NCI-H2107 treated with DMSO at 0.1 percent for 48 hours (cell line): ENCODE data around the gene CDC42BPB.
"Not testable (repeated sequence)": the region's sequence is repeated elsewhere in the genome, so short reads cannot be mapped to it uniquely, and the experiment has no call there.

Experiments used
- DNase-seq: peaks from one replicate; lab custom pipeline; 2025; ENCODE audit not compliant: unreplicated experiment; lab: John Stamatoyannopoulos, UW

CDC42BPB gene

DNA sequence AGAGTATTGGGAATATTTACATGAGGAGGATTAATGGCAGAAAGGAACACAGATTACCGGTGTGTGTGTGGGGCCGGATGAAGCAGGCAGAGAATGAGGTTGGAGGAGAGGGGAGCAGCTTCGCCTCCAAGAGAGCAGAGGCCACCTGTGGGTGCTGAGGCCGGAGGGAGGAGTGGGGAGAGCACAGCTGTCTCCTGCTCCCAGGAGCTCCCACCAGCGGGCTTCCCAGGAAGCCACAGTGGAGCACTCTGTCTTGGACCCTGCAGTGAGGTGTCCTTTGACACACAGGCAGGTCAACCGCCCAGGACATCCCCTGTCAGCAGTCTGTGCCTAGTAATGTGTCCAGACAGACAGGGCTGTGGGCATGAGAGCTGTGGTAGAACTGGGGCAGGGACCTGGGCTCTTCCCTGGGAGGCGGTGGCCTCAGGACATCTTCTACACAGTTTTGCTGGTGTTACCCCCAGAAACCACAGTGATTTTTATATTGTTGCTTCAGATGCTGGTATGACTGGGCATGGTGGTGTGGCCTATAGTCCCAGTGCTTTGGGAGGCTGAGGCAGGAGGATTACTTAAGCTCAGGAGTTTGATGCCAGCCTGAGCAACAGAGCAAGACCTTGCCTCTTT lies 153.3 kb downstream of the CDC42BPB start:
- DNase-seq: no peak

DNA sequence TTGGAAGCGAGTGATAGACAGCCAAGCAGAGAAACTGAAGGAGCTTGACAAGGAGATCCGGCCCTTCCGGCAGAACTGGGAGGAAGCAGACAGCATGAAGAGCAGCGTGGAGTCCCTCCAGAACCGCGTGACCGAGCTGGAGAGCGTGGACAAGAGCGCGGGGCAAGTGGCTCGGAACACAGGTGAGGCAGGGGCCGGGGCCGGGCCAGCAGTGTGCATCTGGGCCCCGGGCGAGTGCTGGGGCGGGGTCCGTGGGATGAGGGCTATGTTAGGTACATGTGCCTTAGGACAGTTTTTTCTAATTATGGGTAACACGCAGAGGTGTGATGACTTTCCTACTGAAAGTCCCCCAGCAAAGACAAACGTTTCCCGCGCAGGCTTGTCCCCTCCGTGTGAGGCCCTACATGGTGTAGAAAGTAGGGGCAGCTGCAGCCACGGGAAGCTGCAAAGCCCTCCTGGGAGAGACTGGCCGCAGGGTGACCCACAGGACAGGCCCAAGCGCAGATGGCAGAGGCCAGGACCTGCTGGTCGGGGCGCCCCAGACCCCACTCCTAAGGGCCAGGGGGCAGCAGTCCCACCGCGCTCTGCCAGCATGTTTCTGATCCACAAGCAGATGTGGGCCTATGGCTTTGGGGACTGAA lies 154.0 kb downstream of the CDC42BPB start:
- no peak for DNase-seq

DNA sequence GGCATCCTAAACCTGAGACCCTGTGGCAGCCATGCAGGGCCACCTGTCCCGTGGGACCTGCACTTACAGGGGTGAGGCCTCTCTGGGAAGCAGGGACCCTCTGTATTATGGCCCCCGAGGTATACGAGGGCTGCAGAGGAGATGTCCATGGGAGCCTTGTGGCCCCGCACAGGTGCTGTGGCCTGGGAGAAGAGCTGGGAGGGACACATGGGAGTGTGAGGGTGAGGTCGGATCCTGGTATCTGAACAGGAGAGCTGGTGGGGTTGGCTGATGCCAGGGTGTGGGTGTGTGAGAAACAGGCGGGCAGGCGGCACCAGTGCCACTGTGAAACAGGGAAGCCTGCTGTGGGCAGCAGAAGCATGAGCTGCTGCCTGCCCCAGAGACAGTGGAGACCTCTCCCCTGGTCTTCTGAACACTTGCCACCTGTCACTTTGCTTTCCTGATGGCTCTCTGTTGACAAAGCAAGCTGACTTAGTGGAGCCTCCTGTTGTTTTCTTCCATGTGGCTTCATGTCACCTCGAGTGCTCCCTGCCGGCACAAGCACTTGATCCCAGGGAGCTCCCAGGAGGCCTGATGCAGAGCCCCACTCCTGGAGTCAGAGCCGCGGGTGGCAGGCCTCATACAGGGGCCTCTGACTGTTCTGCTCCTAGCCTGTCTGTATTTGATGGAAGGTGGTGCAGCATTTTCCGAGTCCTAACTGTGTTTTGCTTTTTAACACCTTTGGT lies 154.7 kb downstream of the CDC42BPB start:
- peak; percentile 78 for DNase-seq

DNA sequence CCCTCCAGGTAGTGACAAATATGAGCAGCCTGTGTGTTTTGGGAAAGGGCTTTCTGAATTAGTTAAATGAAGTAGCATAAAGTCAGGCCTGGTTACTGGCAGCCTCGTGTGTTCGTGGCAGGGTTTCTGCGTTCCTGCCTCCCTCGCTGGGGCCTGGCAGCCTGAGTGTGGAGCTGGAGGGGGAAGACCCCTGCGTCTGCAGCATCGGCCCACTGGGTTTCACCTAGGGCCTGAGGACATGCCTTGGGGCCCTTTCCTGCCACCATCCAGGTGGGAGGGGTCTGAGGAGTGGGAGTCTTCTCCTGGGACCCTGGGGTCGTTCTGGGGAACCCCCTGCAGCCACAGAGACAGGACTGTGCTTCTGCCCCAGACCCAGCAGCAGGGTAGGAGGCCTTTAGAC lies 155.3 kb downstream of the CDC42BPB start:
- no peak for DNase-seq

DNA sequence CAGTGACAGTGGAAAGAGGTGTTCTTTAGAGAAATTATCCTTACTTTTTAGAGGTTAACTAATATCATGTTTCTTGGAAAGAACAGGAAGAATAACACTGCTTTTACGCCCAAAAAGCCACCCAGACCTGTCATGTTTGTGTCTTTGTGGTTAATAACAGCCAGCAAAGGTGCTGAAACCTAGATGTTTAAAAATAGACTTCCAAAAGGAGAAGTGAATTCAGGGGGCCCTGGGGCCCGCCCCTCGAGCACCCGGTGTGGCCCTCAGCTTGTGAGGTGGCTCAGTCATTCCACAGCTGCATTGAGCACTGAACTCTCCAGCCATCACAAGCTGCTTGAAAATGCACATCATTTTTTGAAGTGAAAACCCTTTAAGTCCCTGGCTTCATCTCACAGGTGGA lies 155.7 kb downstream of the CDC42BPB start:
- no peak for DNase-seq

DNA sequence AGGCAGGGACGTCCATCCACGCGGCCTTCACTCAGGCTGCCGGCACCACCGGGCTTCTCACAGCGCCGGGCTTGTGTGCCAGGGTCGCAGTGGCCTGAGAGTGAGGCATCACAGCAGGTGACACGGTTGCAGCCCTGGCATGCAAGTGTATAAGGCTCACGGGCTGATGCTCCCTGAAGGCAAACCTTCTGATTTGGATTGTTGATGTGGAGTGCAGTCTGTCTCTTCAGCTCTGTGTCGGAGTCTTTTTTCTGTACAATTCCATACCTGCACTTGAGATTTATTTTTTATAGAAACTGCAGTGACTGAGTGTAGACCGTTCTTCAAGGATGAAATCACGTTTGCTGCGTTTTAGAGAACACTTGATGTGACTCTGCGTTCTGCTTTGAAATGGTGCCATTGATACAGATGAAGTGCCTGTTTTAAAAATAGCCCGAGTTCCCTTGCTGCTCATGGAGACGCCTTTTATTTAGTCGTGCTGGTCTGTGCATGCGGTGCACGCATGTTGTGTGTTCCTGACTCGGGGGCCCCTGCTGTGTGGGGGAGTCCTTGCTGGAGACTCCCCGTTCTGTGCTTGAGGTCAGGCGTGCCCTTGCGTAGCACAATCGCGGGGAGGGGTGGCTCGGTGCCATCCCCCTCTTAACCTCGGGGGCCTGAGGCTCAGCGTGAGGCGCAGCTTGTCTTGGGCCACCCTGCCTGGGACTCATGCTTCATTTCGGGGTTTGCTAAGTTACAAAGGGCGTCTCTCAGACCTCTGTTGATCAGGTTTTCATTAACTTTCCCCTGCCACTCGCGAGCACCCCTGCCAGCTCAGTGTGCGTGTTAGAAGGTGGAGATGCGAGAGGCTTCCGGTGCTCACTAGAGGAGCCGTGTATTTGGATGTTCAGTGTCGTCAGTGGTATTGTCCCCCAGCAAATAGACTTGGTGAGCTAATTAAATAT lies 156.4 kb downstream of the CDC42BPB start:
- no peak for DNase-seq

DNA sequence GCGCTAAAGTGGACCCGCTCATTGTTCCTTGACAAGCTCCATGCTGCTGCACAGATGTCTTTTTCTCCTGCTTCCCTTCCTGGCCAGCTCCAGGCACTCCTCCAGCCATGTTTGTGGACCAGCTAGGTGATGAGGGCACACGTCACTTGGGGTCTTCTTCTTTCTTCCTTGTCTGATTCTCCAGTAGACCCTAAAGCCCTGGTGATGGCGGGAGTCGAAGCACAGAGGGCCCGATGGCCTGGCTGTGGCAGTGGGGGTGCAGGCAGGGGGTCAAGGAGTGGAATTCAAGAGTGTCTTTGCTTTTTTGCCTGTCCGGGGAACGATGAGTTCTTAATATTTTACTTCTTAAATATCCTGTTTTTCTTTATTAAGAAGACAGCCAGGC lies 157.8 kb downstream of the CDC42BPB start:
- no peak for DNase-seq

DNA sequence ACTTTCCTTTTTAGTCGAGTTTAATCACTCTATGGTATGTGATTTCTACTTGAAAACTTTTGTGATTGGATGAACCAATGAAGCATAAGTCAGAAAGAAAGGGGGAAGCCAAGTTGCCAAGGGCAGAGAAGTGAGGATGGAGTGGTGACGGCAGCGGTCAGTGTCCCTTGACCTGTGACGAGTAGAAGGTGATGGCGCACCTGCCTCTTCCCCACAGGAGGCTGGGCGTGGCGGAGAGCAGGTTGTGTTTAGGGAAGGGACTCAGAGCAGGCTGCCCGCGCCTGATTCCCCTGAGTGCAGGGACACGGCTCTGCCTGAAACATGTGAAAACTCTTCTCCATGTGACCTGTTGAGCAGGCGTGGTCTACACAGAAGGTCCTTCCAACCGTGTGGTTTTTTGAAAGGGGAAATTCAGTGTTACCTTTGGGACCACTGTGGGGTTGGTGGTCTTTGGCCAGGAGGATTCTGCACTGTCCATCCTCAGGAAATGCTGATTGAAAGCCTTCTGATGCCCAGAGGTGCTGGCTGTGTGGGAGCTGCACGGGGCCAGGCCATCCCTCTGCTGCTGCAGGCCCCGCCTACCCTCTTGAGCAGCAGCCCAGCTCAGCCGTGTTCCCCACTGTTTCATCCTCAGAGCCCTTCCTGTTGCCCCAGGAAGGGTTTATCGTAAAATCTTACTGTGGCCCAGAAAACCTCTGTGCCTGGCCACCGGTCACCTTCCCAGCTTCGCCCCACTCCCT lies 158.4 kb downstream of the CDC42BPB start:
- DNase-seq: no peak

DNA sequence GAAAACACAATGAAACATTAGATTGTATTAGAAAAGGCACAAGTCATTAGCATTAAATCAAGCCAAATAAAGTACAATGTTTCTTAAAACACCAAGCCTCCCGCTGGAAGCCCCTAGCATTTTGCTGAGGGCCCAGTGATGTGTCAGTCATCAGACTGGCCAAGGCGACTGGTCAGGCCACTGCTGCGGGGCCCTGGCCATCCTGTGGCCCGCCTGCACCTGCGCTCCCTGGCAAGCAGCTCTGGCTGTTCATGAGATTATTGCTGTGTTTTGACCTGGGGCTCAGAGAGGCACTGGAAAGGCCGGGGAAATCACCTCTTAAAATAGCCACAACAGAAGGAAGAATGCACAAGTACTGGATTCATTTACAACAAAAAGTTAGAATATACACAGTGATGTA lies 159.1 kb downstream of the CDC42BPB start:
- no peak for DNase-seq

DNA sequence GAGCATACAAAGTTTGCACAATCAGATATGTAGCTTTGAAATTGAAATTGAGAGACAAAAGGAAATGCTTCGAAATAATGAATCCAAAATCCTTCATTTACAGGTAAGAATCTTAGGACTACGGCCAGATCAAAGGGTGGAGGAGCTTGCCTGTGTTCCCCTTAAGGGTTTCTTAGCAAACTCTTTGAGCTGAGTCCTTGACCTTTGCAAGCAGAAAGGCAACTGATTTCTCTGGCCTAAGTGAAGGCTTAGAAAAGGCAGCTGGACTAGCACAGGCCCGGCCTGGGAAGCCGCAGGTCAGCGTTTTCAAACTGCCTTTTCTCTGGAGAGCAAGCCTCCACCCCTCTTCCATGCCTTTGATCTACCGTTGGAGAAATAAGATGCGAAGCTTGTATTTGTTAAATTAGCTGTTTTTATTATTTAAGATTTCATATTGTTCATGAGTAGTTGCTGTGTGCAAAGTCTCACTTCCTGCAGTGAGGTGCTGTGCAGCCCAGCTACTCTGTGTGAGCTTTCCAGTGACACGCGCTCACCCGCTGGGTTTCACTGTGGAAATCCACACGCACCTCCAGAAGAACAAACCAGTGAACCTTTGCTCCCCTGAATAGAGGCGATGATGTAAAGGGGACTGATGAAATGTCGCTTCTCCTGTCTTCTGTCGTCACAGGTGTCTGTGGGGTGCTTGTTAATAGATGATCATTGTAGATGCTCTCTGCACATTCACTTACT lies 159.9 kb downstream of the CDC42BPB start:
- DNase-seq: no peak

DNA sequence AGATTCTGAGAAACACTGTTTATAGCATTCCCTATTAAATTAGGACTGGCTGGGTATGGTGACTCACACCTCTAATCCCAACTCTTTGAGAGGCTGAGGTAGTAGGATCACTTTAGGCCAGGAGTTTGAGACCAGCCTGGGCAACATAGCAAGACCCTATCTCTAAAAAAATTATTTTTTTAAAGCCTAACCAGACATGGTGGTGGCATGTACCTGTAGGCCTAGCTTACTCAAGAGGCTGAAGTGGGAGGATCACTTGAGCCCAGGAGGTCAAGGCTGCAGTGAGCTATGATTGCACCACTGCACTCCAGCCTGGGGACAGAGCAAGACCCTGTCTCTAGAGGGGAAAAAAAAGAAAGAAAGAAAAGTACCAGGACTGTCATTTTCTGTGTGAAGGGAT lies 160.6 kb downstream of the CDC42BPB start:
- not testable (repeated sequence) for DNase-seq

DNA sequence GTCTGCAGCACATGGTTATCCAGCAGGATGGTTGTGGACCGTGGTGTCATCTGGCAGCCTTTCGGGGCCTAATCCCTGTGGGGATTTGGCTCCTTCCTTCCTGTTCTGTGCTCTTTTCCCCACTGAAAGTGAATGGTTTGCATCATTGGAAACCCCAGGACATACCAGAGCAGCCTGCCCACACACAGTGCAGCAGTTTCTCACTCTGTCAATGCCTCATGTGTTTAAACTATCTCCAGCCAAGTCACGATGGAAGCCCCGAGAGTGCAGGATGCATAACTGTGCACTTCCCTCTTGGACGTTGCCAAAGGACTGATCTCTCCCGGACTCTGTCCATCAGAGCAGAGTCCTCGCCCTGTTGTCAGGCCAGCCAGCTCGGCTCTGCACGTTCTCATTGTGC lies 163.9 kb downstream of the CDC42BPB start:
- no peak for DNase-seq

DNA sequence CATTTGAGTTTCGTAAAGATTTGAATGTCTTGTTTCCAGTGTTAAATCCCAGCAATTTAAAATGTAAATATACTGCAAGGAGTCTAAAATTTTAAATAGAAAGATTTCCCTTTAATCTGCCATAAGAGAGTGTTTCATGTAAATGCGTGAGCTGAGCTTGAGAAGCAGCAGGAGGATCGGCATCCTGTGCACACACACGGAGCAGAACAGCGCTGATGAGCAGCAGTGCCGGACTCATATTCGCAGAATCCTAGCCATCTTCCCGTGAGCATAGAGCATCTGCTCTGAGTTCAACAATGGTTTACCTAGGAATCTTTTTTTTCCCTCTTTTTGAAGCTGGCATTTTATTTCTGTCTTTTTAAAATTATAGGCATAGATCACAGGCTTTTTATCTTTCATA lies 164.7 kb downstream of the CDC42BPB start:
- no peak for DNase-seq

DNA sequence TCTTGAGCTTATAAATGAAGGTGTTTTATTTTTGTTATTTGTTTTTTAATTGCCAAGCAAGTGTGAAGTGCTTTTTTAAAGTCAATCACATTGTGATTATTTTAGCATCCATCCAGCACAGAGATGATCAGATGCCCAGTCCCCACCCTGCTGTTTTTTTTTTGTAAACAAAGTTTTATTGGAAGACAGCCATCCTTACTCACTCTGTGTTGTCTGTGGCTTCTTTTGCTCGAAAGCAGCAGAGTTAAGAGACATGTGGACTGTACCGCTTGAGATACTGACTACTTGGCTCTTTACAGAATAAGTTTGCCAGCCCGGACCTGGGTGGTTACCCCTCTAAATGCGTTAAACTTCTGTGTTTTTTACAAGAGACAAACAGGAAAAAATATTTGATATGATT lies 165.8 kb downstream of the CDC42BPB start:
- DNase-seq: no peak

DNA sequence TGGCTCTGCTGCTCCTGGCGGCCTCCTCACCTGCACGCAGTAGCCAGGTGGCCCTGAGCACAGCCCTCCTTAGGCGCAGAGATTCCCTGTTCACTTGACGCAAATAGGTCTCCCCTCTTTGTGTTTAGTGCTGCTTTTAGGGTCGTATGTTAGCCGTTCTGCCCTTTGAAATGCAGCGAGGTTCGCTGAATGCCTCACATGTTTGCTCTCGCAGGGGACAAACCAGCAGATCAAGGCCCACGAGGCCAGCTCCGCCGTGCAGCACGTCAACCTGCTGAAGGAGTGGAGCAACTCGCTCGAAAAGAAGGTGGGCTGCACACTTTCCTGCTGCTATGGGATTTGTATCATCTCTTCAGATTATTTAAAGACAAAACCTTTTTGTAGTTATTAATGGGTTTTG lies 166.2 kb downstream of the CDC42BPB start:
- no peak for DNase-seq

DNA sequence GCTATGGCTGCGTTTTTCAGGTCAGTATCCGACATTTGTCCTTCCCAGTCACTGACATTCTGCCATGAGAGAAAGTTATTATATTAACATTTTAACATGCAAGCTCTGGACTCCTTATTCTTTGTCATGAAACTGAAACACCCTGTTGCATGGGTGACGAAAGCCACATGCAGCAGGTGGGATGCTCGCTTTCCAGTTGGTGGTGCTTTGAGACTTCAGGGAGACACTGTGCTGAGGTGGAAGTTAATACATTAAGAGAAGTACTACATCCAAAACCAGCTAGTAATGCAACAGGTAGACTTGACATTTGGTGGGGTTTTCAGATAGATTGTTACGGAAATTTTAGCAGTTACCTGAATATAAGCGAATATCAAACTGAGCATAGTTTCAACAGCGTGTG lies 167.7 kb downstream of the CDC42BPB start:
- no peak for DNase-seq

DNA sequence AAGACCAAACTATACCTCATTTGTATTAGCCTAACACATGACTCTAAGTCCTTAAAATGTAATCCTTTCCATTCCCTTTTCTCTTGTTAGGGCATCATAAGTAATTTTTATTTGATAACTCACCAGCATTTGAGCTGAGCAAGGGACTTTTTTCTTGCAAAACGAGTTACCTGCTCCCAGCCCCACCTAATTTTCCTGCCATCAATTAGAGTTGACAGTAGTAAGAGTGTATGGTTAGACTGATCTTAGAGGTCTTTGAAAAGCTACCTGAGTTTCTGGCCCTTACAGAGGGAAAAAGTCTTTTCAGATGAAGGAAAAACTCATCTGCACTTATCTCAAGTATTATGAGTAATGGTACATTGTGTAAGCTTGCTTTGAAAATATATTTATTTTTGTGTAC lies 168.6 kb downstream of the CDC42BPB start:
- no peak for DNase-seq

DNA sequence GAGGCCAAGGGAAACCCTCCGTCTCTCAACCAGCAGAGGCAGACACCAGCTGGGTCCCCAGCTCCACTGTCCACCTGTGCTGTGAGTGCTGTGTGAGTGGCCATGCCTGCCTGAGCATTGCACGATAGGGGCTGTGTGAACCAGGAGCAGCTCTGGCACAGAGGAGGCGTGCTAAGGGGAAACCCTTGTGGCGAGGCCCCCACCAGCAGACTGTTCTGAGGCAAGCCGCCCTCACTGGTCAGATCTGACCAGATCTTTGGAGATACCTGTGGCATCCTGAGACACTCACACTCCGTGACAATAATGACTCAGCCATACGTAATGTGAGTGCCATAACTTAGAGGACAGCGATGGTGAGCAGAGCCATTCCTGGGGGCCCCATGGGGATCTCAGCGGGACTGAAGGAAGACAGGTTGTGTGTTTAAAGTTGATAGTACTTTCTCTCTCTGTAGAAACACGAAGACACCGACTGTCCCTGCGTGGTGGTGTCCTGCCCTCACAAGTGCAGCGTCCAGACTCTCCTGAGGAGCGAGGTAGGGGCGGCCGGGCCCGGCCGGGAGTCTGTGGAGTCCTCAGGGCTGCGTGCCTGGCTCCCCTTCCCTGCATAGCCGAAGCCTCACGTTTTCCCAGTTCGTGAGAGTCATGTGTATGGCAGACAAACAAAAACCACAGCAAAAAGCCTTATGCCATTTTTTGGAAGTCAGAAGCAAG lies 171.5 kb downstream of the CDC42BPB start:
- DNase-seq: no peak

DNA sequence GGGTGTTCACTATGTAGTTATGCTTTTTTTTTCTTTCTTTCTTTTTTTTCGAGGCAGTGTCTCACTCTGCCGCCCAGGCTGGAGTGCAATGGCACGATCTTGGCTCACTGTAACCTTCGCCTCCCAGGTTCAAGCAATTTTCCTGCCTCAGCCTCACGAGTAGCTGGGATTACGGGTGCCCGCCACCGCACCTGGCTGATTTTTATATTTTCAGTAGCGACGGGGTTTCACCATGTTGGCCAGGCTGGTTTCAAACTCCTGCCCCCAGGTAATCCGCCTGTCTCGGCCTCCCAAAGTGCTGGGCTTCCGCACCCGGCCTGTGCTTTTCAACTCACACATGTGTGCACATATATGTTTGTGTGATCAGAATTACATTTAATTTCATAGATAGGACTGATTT lies 173.8 kb downstream of the CDC42BPB start:
- no peak for DNase-seq
